OCI-LY3 (cell line): Measurements from ENCODE around the gene MAK.

Experiments used
- CTCF ChIP-seq: fragments of 200-600, 300-600 bp; sonication (generic); IDR thresholded peaks from 2 replicates; pipeline ENCODE4 v1.5.1; 2014; ENCODE audit warnings: antibody characterized with exemption, low read length, low read depth
- EZH2phosphoT487 ChIP-seq: fragments of 200-600 bp; shearing (Covaris generic); IDR thresholded peaks from 2 replicates; pipeline ENCODE4 v1.6.1; 2018; ENCODE audit warnings: antibody characterized with exemption, mixed run types, low read depth

DNA sequence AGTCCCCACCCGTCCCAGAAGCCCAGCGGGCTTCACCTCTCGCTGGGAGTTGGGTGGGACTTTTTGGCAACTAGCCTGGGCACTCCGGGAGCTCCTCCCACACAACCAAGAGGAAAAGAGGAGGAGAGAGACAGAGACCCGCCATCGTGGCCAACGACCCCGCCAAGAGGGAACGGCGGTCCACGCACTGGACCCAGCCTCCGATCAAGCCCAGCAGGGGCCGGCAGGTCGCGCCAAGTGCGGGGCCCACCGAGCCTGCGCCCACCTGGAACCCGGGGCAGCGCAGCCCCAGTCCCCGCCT is 118.4 kb downstream of the MAK start:
- TF ChIP-seq CTCF (no peak), EZH2phosphoT487 (no peak)
